Activated T-cell treated with anti-CD3 and anti-CD28 coated beads for 24 hours (primary cell): ENCODE results near the gene MRPL16.
"Not testable (repeated sequence)": the region's sequence is repeated elsewhere in the genome, so short reads cannot be mapped to it uniquely, and the experiment has no call there.

Experiments used
- DNase-seq: peaks from one replicate; pipeline ENCODE4 v3.0.0-alpha.2; 2020; ENCODE audit warnings: low read depth

Gene MRPL16

DNA sequence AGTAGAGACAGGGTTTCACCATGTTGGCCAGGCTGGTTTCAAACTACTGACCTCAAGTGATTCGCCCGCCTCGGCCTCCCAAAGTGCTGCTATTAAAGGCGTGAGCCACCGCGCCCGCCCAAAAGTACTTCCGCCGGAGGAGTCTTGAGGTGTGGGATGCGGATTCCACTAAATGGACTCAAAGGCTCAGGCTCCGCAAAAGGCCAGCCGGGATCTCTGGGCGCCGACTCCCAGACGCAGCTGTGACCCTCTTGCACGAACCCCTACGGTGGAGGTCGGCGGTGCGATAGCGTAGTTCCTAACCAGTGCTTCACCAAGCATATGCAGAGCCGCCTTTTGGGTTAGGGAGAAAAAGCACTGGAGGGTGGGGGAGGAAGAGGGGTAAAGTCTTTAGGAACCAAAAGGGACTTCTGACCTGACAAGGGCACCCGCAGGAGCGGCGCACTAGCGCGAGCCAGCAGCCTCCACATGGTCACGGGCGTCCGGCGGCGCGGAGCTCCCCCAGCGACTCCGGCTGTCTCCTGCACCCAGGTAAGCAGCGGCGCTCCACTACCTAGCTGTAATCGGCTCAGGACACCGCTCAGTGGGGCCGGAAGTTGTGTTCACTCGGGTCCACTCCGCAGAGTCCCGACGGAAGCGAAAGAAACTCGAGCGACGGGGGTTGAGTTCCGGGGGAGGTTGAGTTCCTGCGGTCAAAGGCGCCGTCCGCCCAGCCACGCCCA is at the start of gene MRPL16:
TSS of gene MRPL16 (minus strand) at position 590 of the 722 bp plus-strand sequence. CDS start at position 470, 120 bp downstream.
- peak; percentile 86 for DNase-seq

DNA sequence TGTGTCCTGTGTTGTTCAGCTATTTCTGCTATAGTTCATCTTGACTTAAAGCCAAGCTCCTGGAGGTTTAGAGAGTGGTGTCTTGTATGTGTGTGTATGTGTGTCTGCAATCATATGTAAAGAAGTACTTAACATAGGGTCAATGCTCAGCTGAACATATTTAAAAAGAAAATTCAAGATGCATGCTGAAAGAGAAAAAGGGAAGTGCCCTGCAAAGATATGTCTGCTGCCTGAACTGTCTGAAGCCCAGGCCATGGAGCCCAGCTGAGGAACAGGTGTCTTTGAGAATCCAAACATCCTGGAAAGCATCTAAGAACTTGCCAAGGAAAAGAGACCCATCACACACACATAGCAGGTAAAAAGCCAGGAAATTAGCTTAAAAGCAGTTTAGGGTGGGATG is 49.1 kb upstream of the MRPL16 start:
- no peak for DNase-seq

DNA sequence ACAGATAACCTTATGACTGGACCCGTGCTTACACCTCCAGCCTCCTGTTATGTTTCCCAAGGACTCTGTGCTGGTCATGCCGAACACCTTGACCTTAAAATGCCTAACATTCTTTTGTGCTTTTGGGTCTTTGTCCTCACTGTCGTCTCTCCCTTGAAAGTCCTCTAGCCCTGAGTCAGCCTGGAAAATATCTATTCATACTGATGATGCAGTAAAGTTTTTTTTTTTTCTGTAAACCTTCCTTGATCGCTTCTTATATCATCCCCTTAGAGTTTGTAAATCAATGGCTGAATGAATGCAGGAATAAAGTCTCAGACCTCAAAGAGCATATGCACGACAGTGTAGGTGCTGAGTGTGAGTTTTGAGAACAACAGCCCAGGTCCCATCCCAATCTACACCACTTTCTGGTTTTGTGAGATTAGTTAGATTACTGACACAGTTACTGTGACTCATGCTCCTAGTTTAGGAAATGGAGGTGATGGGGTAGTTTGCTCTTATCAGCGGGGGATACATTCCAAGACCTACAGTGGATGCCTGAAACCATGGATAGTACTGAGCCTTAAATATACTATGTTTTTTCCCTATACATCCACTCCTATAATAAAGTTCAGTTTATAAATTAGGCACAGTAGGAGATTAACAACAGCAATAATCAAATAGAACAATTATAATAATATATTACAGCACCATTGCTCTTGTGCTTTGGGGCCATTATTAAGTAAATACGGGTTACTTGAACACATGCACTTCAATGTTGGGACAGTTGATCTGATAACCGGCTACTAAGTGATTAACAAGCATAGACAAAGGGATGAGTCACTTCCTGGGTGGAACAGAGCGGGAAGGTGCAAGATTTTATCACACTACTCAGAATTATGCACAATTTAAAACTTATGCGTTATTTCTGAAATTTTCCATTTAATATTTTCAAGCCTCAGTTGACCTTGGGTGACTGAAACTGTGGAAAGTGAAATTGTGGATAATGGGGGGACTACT is 47.2 kb upstream of the MRPL16 start:
- no peak for DNase-seq

DNA sequence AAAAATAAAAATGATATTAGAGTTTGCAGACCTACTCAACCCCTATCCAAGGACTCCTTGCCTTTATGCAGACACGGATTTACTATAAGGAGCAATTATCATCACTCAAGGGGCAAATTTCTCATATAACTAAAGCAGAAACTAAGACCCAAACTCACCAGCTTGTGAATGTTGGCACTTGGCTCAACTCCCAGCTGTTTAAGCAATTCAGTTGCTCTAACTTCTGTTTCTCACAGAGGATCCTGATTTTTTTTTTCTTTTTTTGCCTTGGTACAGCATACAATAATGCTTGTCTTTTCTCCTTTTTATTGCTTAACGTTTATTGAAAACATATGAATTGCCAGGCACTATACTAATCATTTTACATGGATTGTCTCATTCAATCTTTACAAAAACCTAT is 44.3 kb upstream of the MRPL16 start:
- DNase-seq, result no peak

DNA sequence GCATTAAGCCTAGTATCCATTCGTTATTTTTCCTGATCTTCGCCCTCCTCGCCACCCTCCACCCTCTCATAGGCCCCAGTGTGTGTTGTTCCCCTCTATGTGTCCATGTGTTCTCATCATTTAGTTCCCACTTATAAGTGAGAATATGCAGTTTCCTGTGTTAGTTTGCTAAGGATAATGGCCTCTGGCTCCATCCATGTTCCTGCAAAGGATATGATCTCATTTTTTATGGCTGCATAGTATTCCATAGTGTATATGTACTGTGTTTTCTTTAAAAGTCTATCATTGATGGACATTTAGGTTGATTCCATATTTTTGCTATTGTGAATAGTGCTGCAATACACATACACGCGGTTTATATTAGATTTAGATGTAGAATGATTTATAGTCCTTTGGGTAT is 40.8 kb upstream of the MRPL16 start:
- DNase-seq, result not testable (repeated sequence)

DNA sequence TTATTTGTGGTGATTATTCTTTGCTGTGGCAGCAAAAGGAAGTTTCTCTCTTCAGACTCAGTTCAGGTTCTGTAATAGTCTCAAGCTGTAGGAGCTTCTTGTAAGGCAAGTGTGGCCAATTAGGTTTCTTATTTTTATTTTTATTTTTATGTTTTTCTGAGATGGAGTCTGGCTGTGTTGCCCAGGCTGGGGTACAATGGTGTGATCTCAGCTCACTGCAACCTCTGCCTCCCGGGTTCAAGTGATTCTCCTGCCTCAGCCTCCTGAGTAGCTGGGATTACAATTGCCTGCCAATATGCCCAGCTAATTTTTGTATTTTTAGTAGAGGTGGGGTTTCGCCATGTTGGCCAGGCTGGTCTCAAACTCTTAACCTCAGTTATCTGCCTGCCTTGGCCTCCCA is 39.0 kb upstream of the MRPL16 start:
- DNase-seq, result not testable (repeated sequence)

DNA sequence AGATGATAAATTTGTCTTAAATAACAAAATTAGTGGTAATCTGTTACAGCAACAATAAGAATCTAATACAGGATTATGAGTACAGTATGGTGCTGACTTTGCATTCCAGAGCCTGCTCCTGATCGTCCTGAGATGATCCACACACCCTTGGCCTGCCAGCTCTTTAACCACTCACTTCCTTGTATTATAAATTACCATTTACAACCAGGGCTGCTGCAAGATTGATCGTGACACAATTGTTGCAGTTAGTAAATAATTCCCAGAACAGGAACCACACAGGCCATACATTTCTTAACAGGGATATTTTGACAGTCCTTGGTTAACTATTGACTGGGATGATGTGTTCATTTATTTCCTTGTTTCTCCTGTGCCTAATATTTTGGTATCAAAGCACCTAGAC is 38.6 kb upstream of the MRPL16 start:
- DNase-seq, result no peak

DNA sequence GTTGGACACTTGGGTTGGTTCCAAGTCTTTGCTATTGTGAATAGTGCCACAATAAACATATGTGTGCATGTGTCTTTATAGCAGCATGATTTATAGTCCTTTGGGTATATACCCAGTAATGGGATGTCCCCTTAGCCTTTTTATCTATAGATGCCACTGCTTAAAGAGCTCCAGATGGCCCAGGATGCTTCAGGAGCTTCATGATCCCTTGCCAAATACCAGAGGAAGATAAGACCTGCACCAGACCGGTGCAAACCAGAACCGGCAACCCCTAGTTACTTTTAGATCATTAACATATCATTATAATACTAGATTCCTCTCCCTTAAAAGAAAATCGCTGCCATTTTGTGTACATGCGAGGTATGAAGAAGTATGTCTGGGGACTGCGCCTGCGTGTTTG is 37.9 kb upstream of the MRPL16 start:
- not testable (repeated sequence) for DNase-seq

DNA sequence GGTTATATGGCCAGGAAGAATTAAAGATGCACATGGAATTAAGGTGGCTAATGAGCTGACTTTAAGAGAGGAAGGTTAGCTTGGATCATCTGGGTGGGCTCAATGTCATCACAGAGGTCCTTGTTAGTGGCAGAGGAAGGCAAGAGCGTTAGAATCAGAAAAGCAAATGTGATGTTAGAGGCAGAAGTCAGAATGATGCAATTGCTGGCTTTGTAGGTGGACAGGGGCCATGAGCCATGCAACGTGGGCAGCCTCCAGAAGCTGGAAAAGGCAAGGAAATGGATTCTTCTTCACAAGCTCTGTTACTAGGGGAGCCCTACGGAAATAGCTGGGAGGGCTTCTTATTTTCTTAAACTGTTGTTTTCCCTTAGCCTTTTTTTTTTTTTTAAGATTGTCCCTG is 37.0 kb upstream of the MRPL16 start:
- no peak for DNase-seq

DNA sequence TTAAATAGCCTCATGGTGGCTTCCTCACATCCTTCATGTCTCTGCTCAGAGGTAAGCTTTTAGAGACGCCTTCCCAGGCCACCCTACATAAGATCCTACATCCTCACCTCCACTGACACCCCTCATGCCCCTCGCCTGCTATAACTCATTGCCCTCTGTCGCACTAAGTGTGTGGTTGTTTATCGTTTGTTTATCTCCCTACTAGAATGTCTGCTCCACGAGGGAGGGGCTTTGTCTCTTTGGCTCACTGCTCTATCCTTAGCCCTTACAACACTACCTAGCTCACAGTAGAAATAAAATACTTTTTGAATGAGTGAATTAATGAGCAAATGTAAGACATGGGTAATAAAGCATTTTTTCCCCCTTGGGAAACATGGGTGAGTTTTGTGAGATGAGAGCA is 36.0 kb upstream of the MRPL16 start:
- no peak for DNase-seq

DNA sequence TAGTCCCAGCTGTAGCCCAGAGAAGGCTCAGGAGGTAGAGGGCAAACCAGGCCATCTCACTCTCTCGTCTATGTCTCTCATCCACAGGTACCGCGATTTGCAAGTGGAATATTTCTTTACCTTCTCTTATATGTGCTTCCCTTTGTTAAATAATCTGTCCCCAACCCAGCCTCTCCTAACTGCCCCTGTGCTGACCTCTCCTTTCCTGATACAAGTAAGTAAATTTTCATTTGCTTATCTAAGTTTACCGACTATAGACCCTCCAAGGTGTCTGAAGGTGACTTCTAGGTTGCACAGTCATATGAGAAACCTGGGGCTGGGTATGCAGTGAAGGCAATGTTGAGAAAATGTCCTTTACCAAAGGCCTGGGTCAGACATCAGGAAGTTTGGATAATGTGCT is 34.8 kb upstream of the MRPL16 start, which contains the start of gene CBLIF:
TSS of gene CBLIF (minus strand) at position 101 of the 400 bp plus-strand sequence. CDS start at position 55, 46 bp downstream.
- DNase-seq, result no peak

DNA sequence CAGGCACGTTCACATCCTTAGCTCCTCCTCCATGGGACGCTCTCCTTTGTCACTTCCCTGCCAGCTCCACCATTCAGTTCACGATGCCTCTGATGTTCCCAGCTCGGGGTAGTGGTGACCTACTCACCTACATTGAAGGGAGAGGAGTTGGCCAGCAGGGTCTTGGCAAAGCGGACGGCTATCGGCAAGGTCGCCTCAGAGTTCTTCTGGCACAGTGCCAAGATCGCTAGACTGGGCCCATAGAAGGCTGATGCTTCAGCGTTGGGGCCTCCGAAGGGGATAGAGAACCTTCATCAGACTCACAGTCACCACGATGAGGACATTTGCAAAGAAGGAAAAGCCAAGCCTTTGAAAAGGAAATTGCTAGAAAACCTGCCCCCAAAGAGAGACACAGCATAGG is 31.7 kb upstream of the MRPL16 start:
- no peak for DNase-seq

DNA sequence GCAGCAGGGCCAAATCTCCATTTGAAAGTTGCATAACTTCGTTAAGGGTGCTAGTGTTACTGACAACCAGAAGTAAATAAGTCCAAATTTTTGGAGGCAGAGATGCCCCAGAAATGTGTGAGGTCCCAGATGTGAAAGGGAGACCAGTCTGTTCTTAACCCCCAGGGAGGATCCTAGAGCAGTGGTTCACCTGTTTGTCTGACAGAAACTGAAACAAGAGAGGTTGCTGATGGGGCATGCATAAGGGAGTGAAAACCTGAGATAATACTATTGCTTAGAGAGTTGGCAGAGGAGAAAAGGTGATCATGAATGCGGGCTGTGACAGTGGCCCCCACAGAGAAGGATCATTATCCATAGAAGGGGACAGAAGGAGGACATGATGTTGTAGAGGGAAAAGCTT is 30.9 kb upstream of the MRPL16 start:
- DNase-seq, result no peak

DNA sequence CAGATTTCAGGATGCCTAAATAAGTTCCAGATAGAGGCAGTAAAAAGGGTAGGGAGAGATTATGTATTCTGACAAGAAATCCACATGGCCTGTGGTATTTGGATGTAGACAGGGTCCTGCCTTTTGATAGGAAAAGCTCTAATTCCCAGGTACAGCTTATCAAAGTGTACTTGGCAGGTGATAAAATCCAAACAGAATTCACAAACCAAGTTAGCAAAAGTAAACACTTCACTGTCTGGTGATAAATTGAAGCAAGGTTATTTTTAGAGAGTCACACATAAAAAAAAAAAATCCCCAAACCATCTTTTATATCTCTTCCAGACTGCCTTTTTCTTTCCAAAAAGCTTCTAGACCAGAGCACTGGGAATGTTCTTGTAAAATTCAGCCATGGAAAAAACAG is 29.0 kb upstream of the MRPL16 start:
- no peak for DNase-seq

DNA sequence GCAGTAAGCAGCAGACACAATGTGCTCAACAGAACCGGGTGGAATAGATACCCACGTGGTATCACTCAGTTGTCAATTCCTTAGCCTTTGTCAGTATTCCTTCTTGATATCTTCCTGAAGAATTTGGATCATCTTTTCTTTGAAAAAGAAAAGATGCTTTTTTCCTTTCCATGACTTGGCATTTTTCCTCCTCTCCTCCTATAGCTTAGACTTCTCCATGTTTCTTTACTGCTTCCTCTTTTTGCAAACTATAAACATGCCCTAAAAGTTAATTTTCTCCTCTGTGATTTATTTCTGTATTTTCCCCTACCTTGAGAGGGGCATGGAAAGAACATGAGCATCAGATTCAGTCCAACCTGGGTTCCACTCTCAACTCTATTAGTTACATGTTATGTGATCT is 23.0 kb upstream of the MRPL16 start:
- no peak for DNase-seq

DNA sequence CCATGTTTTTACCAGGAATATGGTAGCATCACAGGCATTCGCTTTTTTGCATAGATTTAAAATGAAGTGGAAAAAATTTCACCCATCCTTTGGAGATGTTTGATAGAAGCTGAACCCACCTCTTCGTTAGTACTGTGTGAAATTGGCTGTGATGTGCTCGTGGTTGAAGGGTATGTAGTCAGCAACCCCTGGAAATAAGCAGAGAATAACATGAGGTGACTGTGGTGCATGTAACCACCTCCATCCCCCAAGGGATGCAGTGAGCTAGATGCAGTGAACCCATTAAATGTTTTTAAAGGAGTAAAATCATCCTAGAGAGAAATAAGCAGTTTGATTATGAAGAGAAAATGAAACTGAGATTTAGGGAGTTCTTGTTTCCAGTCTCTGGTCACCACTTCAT is 18.8 kb upstream of the MRPL16 start:
- no peak for DNase-seq

DNA sequence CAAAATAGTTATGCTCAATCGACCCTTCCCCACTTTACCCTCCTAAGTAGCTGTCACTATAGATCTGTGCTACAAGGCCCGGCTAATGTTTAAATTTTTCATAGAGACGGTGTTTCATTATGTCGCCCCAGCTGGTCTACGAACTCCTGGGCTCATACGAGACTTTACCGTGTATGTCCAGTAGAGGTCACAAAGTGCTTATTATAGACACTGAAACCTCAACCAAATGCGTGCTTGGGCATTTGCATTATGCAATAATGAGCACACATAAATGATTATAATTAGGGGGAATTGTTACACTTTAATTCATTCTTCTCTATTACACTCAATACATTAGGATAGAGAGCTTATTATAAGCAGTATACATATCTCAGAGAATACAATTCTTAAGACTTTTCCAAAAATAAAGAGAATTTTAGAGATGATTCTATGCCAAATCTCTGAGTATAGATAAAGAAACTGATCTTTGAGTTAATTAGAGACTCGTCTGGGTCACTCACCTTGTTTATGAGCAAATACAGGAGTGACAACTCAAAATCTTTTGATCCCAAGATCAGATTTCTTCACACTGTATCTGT is 12.5 kb upstream of the MRPL16 start:
- DNase-seq, result peak; percentile 10

DNA sequence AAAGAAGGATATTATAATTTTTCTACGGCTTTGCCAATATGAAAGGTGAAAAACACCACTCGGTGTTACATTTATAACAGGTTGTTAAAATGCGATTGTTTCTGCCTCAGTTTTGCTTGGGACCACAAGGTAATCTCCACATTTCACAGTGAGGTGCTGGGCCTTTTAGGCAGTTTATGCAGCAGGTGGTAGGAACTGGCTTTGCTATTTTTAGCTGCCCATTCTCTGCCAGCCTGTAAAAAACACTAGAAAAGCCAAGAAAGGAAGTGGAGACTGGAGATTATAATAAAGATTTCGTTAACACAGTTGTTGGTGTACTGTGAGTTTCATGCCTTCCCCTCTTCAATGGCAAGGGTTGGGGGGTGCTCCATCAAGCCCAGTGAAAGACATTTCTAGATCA is 8.0 kb upstream of the MRPL16 start:
- no peak for DNase-seq

DNA sequence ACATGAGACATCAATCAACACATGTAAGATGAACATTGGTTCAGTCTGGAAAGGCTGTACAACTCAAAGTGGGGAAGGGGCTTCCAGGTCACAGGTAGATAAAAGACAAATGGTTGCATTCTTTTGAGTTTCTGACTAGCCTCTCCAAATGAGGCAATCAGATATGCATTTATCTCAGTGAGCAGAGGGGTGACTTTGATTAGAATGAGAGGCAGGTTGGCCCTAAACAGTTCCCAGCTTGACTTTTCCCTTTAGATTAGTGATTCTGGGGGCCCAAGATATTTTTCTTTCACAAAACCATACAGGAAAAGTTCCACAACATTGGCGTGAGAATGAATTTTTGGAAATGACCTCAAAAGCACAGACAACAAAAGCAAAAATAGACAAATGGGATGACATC is 5.9 kb upstream of the MRPL16 start:
- not testable (repeated sequence) for DNase-seq

DNA sequence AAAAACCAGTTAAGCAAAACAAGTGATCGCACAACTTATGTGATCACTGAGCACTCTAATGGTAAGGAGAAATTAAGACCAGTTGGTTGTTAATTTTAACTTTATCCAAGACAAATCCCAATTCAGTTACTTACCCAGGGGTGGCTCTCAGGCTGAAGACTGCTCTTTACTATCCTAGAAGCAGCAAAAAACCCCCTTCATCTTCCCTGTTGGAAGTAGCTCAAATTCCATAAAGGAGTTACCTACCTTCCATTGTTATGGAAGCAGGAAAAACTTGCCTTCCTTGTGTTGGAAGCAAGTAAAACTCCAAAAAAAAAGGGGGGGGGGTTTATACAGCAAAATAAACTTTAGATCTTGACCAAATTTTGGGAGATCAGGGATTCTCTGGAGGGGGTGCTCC is 5.2 kb upstream of the MRPL16 start:
- DNase-seq, result no peak

DNA sequence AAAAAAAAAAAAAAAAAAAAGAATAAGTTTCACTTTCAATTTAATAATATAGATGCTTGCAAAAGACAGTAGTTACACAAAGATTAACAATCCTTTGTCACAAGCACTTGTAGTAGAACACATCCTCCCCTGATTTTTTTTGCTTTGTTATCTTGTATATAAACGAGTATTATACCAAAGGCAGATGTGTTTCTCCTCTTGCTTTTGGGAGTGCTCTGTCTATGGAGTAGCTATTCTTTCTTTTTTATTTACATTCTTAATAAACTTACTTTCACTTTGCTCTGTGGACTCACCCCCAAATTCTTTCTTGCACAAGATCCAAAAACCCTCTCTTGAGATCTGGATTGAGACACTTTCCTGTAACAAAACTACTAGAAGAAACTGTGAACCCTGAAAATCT is 3.4 kb upstream of the MRPL16 start:
- DNase-seq, result no peak

DNA sequence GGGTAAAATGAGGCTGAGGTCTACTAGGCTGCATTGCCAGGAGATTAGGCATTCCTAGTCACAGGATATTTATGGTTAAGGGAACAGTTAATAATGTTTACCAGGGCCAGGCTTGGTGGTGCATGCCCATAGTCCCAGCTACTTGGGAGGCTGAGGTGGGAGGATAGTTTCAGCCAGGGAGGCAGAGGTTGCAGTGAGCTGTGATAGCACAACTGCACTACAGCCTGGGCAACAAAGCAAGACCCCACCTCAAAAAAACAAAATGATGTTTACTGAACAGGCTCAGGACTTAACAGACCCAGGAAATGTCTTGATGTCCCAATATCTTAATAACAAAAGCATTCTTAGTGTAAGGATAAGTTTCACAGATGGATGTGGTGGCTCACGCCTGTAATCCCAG is 2.8 kb upstream of the MRPL16 start:
- no peak for DNase-seq

DNA sequence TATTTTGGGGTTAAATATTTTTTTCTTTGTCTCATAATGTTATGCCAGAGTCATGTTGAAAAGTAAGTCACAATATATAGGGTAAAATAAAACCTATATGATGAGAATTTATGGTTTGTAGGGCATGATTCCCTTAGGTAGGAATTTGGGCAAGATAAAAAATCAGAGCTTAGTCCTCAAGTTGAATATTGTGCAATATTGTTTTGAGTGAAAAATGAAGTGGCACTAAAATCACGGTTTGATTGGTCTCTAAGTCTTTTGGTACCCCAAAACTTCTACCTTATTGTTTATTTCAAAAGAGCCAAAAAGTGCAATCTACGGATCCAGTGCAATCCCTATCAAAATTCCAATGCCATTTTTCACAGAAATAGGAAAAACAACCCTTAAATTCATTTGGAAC is 1.6 kb upstream of the MRPL16 start:
- DNase-seq, result no peak
